ENCODE results near the gene WDHD1. TPM values are rescaled to one million over a fixed set of nuclear protein-coding genes. Genes with fewer than 3 reads are reported as not detected.
"Not testable (repeated sequence)": the region's sequence is repeated elsewhere in the genome, so short reads cannot be mapped to it uniquely, and the experiment has no call there.

The WDHD1 gene
- total RNA-seq, 1 donor = 4.3 TPM

GRCh38 chr14:54967496-54967895 is 59.4 kb downstream of the WDHD1 start:
- Histone ChIP-seq H3K9me3 (ENCODE audit: low read depth, low read length) (no peaks in the 10 kb centered on the region), H2AFZ (ENCODE audit: low read length) (no peak overlapping the region), H3K4me3 (ENCODE audit: insufficient read depth, low read length) (no peak overlapping the region), H4K20me1 (ENCODE audit: insufficient read depth, low read length) (no peaks in the 10 kb centered on the region), H3K4me2 (ENCODE audit: insufficient read depth, low read length) (no peak overlapping the region), H3K27ac (ENCODE audit: low read depth, low read length) (no peak overlapping the region), H3K4me1 (ENCODE audit: insufficient read depth, low read length) (no peaks in the 10 kb centered on the region), H3K79me2 (ENCODE audit: insufficient read depth, low read length) (no peaks in the 10 kb centered on the region), H3K36me3 (ENCODE audit: insufficient read depth, low read length) (peaks cover 8% of the 10 kb centered on the region), H3K27me3 (ENCODE audit: insufficient read depth, low read length) (no peaks in the 10 kb centered on the region)
- TF ChIP-seq, protein P1, sequence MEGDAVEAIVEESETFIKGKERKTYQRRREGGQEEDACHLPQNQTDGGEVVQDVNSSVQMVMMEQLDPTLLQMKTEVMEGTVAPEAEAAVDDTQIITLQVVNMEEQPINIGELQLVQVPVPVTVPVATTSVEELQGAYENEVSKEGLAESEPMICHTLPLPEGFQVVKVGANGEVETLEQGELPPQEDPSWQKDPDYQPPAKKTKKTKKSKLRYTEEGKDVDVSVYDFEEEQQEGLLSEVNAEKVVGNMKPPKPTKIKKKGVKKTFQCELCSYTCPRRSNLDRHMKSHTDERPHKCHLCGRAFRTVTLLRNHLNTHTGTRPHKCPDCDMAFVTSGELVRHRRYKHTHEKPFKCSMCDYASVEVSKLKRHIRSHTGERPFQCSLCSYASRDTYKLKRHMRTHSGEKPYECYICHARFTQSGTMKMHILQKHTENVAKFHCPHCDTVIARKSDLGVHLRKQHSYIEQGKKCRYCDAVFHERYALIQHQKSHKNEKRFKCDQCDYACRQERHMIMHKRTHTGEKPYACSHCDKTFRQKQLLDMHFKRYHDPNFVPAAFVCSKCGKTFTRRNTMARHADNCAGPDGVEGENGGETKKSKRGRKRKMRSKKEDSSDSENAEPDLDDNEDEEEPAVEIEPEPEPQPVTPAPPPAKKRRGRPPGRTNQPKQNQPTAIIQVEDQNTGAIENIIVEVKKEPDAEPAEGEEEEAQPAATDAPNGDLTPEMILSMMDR (IDR thresholded peaks at IDR 0.05; ENCODE audit: extremely low read depth, low read depth, low read length) = no peak
- no peak for DNase-seq (ENCODE audit: insufficient read length, low spot score, missing footprints)

- H3K9me3 ChIP-seq (ENCODE audit: low read depth, low read length) = no peaks in the 10 kb centered on the region
- H3K27ac ChIP-seq (ENCODE audit: low read depth, low read length) = no peak overlapping the region
- H3K27me3 ChIP-seq (ENCODE audit: insufficient read depth, low read length) = no peaks in the 10 kb centered on the region
- no peaks in the 10 kb centered on the region for H3K4me1 ChIP-seq (ENCODE audit: insufficient read depth, low read length)
- no peak overlapping the region for H3K4me3 ChIP-seq (ENCODE audit: insufficient read depth, low read length)
- TF ChIP-seq, protein P1 (IDR thresholded peaks at IDR 0.05; ENCODE audit: extremely low read depth, low read depth, low read length) = no peak
- no peaks in the 10 kb centered on the region for H3K79me2 ChIP-seq (ENCODE audit: insufficient read depth, low read length)
- H2AFZ ChIP-seq (ENCODE audit: low read length) = no peak overlapping the region
- no peak for DNase-seq (ENCODE audit: insufficient read length, low spot score, missing footprints)
- H3K4me2 ChIP-seq (ENCODE audit: insufficient read depth, low read length) = no peak overlapping the region
- no peaks in the 10 kb centered on the region for H4K20me1 ChIP-seq (ENCODE audit: insufficient read depth, low read length)
- H3K36me3 ChIP-seq (ENCODE audit: insufficient read depth, low read length) = peaks cover 4% of the 10 kb centered on the region
Measured at GRCh38 chr14:54955143-54955542, 71.8 kb downstream of the WDHD1 start.

- not testable (repeated sequence) for H3K36me3 ChIP-seq (ENCODE audit: insufficient read depth, low read length); H3K27me3 ChIP-seq (ENCODE audit: insufficient read depth, low read length); H4K20me1 ChIP-seq (ENCODE audit: insufficient read depth, low read length); H3K9me3 ChIP-seq (ENCODE audit: low read depth, low read length); DNase-seq (ENCODE audit: insufficient read length, low spot score, missing footprints); H3K27ac ChIP-seq (ENCODE audit: low read depth, low read length); H2AFZ ChIP-seq (ENCODE audit: low read length); H3K4me2 ChIP-seq (ENCODE audit: insufficient read depth, low read length); H3K79me2 ChIP-seq (ENCODE audit: insufficient read depth, low read length); H3K4me1 ChIP-seq (ENCODE audit: insufficient read depth, low read length); H3K4me3 ChIP-seq (ENCODE audit: insufficient read depth, low read length)
Measured at GRCh38 chr14:54953609-54954008, 73.3 kb downstream of the WDHD1 start.

GRCh38 chr14:54952803-54953202 is 74.1 kb downstream of the WDHD1 start:
- not testable (repeated sequence) for H3K36me3 ChIP-seq (ENCODE audit: insufficient read depth, low read length); H3K4me2 ChIP-seq (ENCODE audit: insufficient read depth, low read length); H3K79me2 ChIP-seq (ENCODE audit: insufficient read depth, low read length); H4K20me1 ChIP-seq (ENCODE audit: insufficient read depth, low read length); H3K4me3 ChIP-seq (ENCODE audit: insufficient read depth, low read length); H3K27ac ChIP-seq (ENCODE audit: low read depth, low read length); H2AFZ ChIP-seq (ENCODE audit: low read length); H3K4me1 ChIP-seq (ENCODE audit: insufficient read depth, low read length); H3K27me3 ChIP-seq (ENCODE audit: insufficient read depth, low read length); H3K9me3 ChIP-seq (ENCODE audit: low read depth, low read length); DNase-seq (ENCODE audit: insufficient read length, low spot score, missing footprints)

DNA sequence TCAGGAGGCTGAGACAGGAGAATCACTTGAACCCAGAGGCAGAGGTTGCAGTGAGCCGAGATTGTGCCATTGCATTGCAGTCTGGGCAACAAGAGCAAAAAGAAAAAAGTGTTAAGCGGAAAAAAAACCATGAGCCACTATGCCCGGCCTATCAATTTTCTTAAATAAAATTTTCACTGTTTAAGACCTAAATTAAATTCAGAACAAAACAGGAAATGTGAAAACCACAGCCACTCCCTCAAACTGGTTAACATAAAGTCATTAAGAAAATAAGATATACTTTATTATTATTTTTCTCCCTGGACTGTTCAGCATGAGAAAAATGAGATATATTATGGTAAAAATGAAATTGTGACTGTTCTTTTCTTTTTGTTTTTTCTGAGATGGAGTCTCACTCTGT is 79.7 kb downstream of the WDHD1 start:
- Histone ChIP-seq H3K4me1 (ENCODE audit: insufficient read depth, low read length) (no peaks in the 10 kb centered on the region), H3K4me3 (ENCODE audit: insufficient read depth, low read length) (no peak overlapping the region), H3K4me2 (ENCODE audit: insufficient read depth, low read length) (no peak overlapping the region), H3K9me3 (ENCODE audit: low read depth, low read length) (no peaks in the 10 kb centered on the region), H3K36me3 (ENCODE audit: insufficient read depth, low read length) (peaks cover 3% of the 10 kb centered on the region), H2AFZ (ENCODE audit: low read length) (no peak overlapping the region), H3K27me3 (ENCODE audit: insufficient read depth, low read length) (no peaks in the 10 kb centered on the region), H3K27ac (ENCODE audit: low read depth, low read length) (no peak overlapping the region), H4K20me1 (ENCODE audit: insufficient read depth, low read length) (no peaks in the 10 kb centered on the region), H3K79me2 (ENCODE audit: insufficient read depth, low read length) (no peaks in the 10 kb centered on the region)
- TF ChIP-seq, protein P1 (IDR thresholded peaks at IDR 0.05; ENCODE audit: extremely low read depth, low read depth, low read length) = no peak
- no peak for DNase-seq (ENCODE audit: insufficient read length, low spot score, missing footprints)

All from osteoblast (primary cell).